Neutrophil (primary cell): ENCODE measurements around the gene USP47.

Source experiments
- H3K27ac ChIP-seq: fragments of 200-600 bp; sonication (generic); 2 replicates; pipeline ENCODE4 v1.5.1; 2016; ENCODE audit warnings: mild to moderate bottlenecking, moderate library complexity
- H3K27me3 ChIP-seq: fragments of 200-600 bp; sonication (generic); 2 replicates; pipeline ENCODE4 v1.6.0; 2016; ENCODE audit warnings: mild to moderate bottlenecking
- H3K36me3 ChIP-seq: fragments of 200-600 bp; sonication (generic); 2 replicates; pipeline ENCODE4 v1.5.1; 2017
- H3K4me1 ChIP-seq, 2 experiments: fragments of 200-600 bp in 1 of 2; sonication (generic) in 1 of 2; 1 replicate in 1 of 2; 2 replicates in 1 of 2; pipeline versions ENCODE4 v1.5.1 to v1.6.1; 2013 to 2016; ENCODE audit warnings: low read depth in 1 of 2, low read length in 1 of 2, mild to moderate bottlenecking in 1 of 2, moderate library complexity in 1 of 2; ENCODE audit not compliant: control insufficient read depth in 1 of 2, insufficient read depth in 1 of 2
- H3K4me3 ChIP-seq, 2 experiments: fragments of 200-600 bp in 1 of 2; sonication (generic) in 1 of 2; 1 replicate in 1 of 2; 2 replicates in 1 of 2; pipeline ENCODE4 v1.5.1; 2013 to 2016; ENCODE audit warnings: low read depth in 1 of 2, low read length in 1 of 2, mild to moderate bottlenecking in 1 of 2, moderate library complexity in 1 of 2
- H3K9me3 ChIP-seq: fragments of 200-600 bp; sonication (generic); 2 replicates; pipeline ENCODE4 v1.5.1; 2016
- CTCF ChIP-seq: fragments of 200-600 bp; sonication (generic); IDR thresholded peaks from 2 replicates; pipeline ENCODE4 v1.5.1; 2016; ENCODE audit warnings: antibody characterized with exemption

USP47 gene

DNA sequence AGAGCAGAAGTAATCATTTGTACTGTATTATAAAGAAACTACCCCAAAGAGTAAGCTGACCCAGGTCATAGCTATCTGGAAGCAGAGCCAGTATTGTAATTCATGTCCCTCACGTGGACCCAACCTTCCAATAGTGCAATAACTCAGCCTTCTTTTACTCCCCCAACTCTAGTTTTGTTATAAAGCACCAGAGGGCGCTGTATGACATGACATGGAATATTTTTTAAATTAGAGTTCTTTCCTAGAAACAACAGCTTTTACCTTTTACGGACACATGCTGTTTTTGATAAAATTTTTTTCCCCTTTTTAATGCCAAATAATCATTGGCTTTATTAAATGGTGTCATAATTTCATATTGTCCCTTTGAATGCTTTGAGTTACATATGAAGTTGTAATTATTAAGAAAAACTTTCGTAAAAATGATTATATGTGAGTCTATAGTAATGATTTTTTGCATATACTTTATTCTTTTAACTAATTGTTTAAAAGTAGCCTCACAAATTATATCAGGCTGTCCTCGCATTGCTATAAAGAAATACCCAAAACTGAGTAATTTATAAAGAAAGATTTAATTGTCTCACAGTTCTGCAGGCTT lies 89.8 kb downstream of the USP47 start:
- peaks cover 0 to 10% of the 10 kb centered on the region in 2 experiments for H3K4me1 ChIP-seq
- H3K27ac ChIP-seq: no peak overlapping the region
- no peak for TF ChIP-seq CTCF
- H3K36me3 ChIP-seq: peaks cover 43% of the 10 kb centered on the region
- H3K9me3 ChIP-seq: no peaks in the 10 kb centered on the region
- H3K4me3 ChIP-seq: no peak overlapping the region
- no peaks in the 10 kb centered on the region for H3K27me3 ChIP-seq

- Histone ChIP-seq H3K36me3 (peaks cover 74% of the 10 kb centered on the region), H3K27ac (no peak overlapping the region), H3K4me1 (no peaks in the 10 kb centered on the region), H3K9me3 (no peaks in the 10 kb centered on the region), H3K4me3 (no peak overlapping the region), H3K27me3 (no peaks in the 10 kb centered on the region)
- no peak for TF ChIP-seq CTCF
Observed at GRCh38 chr11:11935536-11935935, 93.8 kb downstream of the USP47 start.

GRCh38 chr11:11937433-11937832 lies 95.7 kb downstream of the USP47 start:
- TF ChIP-seq CTCF: no peak
- H3K9me3 ChIP-seq: no peaks in the 10 kb centered on the region
- H3K27ac ChIP-seq: no peak overlapping the region
- H3K36me3 ChIP-seq: peaks cover 86% of the 10 kb centered on the region
- H3K4me1 ChIP-seq: no peaks in the 10 kb centered on the region
- no peaks in the 10 kb centered on the region for H3K27me3 ChIP-seq
- no peak overlapping the region for H3K4me3 ChIP-seq

GRCh38 chr11:11937957-11938356 lies 96.2 kb downstream of the USP47 start:
- peaks cover 86% of the 10 kb centered on the region for H3K36me3 ChIP-seq
- no peaks in the 10 kb centered on the region for H3K9me3 ChIP-seq
- no peak for TF ChIP-seq CTCF
- H3K27me3 ChIP-seq: no peaks in the 10 kb centered on the region
- no peak overlapping the region for H3K27ac ChIP-seq
- H3K4me3 ChIP-seq: no peak overlapping the region
- H3K4me1 ChIP-seq: no peaks in the 10 kb centered on the region

GRCh38 chr11:11940551-11940950 lies 98.8 kb downstream of the USP47 start:
- TF ChIP-seq CTCF: no peak
- Histone ChIP-seq H3K4me1 (no peaks in the 10 kb centered on the region), H3K36me3 (peaks cover 73% of the 10 kb centered on the region), H3K4me3 (no peak overlapping the region), H3K27me3 (no peaks in the 10 kb centered on the region), H3K9me3 (no peaks in the 10 kb centered on the region), H3K27ac (no peak overlapping the region)

- Histone ChIP-seq H3K36me3 (peaks cover 75% of the 10 kb centered on the region), H3K9me3 (no peaks in the 10 kb centered on the region), H3K4me1 (no peaks in the 10 kb centered on the region), H3K27me3 (no peaks in the 10 kb centered on the region), H3K27ac (no peak overlapping the region), H3K4me3 (no peak overlapping the region)
- no peak for TF ChIP-seq CTCF
Observed at GRCh38 chr11:11942668-11943067, 100.9 kb downstream of the USP47 start.
